GM18498 (cell line): ENCODE measurements around the gene RPS16.

Source experiments
- ATAC-seq: cut with Tn5 transposase; IDR thresholded peaks from one replicate; pipeline ENCODE4 v1.9.1; 2021; ENCODE audit warnings: mild to moderate bottlenecking, moderate library complexity; ENCODE audit not compliant: unreplicated experiment

The RPS16 gene

GRCh38 chr19:39449116-39449797, 13.5 kb upstream of the RPS16 start:
- no peak for ATAC-seq

GRCh38 chr19:39448271-39448670, 12.5 kb upstream of the RPS16 start:
- ATAC-seq: peak; percentile 32

GRCh38 chr19:39446365-39447084, 10.8 kb upstream of the RPS16 start:
- ATAC-seq: no peak

GRCh38 chr19:39445196-39446111, 9.7 kb upstream of the RPS16 start, which contains the start of gene SUPT5H:
Gene SUPT5H, plus strand, starts transcription at chr19:39445582. Its CDS starts 309 bp downstream, at chr19:39445891.
- ATAC-seq: peak; percentile 88

- no peak for ATAC-seq
Observed at GRCh38 chr19:39444598-39445195, 8.9 kb upstream of the RPS16 start.

GRCh38 chr19:39438270-39438934, 2.7 kb upstream of the RPS16 start:
- no peak for ATAC-seq

- ATAC-seq: no peak
Observed at GRCh38 chr19:39436350-39436716, 584 bp upstream of the RPS16 start.

GRCh38 chr19:39434123-39435076, 1.3 kb downstream of the RPS16 start:
- ATAC-seq: no peak

- no peak for ATAC-seq
Observed at GRCh38 chr19:39433480-39434079, 2.2 kb downstream of the RPS16 start.

- no peak for ATAC-seq
Observed at GRCh38 chr19:39432677-39433025, 3.1 kb downstream of the RPS16 start.

- ATAC-seq: no peak
Observed at GRCh38 chr19:39430675-39431593, 4.8 kb downstream of the RPS16 start.

GRCh38 chr19:39428283-39429112, 7.3 kb downstream of the RPS16 start:
- no peak for ATAC-seq

GRCh38 chr19:39427707-39428106, 8.0 kb downstream of the RPS16 start:
- ATAC-seq: no peak

- ATAC-seq: no peak
Observed at GRCh38 chr19:39426170-39426569, 9.6 kb downstream of the RPS16 start.

- no peak for ATAC-seq
Observed at GRCh38 chr19:39425744-39426143, 10.0 kb downstream of the RPS16 start.

- ATAC-seq: no peak
Observed at GRCh38 chr19:39424934-39425333, 10.8 kb downstream of the RPS16 start.
